HG03469 (cell line): ENCODE results near the gene HIVEP1.
"Not testable (repeated sequence)": the region's sequence is repeated elsewhere in the genome, so short reads cannot be mapped to it uniquely, and the experiment has no call there.

ENCODE experiments used
- ATAC-seq: cut with Tn5 transposase; IDR thresholded peaks from one replicate; pipeline ENCODE4 v1.9.1; 2021; ENCODE audit warnings: mild to moderate bottlenecking, moderate library complexity, moderate number of reproducible peaks; ENCODE audit not compliant: unreplicated experiment

The HIVEP1 gene

GRCh38 chr6:12081771-12082170 lies 69.7 kb downstream of the HIVEP1 start:
- ATAC-seq, result no peak

- ATAC-seq, result no peak
Measured at GRCh38 chr6:12082368-12082767, 70.3 kb downstream of the HIVEP1 start.

DNA sequence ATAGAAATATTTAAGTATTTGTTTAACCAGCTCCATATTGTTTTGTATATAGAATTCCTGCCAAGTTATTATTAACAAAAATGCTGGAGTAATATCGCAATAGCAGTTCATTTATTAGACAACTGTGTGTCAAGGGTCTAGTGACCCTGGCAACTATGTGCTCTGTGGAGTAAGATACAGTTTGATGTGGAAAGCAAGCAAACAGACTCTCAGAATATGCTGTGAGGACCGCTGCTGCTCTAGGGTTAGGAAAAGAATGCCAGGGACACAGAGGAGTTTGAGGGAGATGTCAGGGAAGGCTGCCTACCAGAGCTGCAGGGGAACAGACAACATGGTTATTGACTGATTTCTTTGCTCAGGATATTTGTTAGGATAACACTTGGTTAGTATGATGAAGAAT lies 71.2 kb downstream of the HIVEP1 start:
- ATAC-seq, result no peak

DNA sequence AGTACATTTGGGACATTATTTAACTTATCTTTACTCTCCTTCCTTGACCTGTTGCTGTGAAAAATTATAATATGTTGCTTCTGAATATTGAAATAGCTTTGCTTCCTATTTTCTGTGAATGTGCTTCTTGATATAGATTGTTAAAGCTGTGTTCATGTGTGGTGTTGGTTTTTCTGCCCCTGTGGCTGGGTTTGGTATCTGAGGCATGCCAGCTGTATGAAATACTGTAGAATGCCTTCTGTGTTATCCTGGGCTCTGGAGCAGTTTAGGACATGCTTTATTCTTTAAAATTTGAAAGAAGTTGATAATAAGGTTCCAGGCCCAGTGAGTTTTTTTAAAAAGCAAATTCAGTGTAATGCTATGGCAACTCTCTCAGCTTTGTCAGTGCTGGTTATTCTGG lies 71.7 kb downstream of the HIVEP1 start:
- no peak for ATAC-seq

GRCh38 chr6:12084681-12085080 lies 72.6 kb downstream of the HIVEP1 start:
- ATAC-seq, result no peak

DNA sequence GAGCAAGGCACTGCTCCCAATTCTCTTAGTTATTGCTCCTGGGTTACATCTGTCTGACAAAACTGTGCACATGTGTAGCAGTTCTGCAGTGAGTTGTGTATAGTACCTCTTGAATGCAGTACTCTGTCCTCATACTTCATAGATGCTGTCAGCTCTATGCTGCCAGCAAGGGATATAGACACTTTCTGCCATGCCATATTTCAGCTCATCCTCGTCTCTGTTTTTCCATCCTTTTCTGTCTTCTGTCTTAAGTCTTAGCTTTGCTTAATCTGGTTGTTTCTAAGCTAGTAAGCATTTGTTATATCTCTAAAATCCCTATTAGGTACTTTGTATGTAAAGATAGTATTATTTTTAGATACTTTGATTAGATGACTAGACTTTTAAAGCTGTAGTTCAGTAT lies 76.4 kb downstream of the HIVEP1 start:
- ATAC-seq, result no peak

DNA sequence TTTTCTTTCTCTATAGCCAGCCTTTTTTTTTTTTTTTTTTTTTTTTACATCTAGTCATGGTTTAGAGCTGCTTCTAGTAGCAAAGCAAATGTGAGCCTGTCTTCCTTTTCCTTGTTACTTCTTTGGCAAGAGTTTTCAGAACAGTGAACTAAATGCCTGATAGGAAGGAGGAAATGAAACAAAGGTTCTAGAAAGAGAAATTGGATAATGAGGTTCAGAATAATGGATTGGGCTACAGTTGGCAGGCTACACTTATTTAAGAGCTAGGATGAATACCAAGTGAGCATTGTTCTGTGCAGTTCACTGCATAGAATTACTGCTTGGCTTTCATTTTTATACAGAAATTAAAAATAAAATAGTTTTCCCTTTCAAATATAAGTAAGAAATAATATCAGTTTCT lies 78.6 kb downstream of the HIVEP1 start:
- ATAC-seq, result no peak

DNA sequence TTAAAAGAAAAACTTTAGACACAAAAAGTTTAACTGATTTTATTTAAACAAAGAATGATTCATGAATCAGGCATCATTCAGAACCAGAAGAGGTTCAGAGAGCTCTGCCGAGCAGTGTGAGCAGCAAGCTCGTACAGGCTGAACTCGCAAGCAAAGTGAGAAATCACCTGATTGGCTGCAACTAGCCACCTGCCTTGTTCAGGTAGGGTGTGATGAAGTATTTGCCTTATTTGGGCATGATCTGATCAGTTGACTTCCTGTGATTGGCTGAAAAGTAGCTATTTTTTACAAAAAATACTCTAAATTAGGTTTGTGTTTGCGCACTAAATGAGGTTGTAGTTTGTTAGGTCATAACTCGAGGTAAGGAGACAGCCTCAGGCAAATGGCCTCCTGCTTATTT lies 80.7 kb downstream of the HIVEP1 start:
- ATAC-seq, result no peak

DNA sequence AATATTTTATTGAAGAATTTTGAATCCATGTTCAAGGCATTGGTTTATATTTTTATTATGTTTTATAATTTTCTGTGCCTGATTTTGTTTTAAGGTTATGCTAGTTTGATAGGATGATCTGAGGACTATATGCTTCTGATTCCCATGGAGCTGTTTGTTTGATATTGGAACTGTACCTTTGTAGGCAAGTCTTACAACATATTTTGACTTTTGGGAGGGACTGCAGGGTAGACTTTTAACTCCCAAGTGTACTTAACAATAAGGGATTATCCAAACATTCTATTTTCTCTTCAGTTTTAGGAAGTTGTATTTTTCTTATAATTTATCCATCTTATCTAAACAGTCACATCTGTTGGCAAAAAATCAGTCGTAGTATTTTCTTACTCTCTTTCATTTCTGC lies 82.6 kb downstream of the HIVEP1 start:
- no peak for ATAC-seq

- no peak for ATAC-seq
Measured at GRCh38 chr6:12096342-12096741, 84.2 kb downstream of the HIVEP1 start.

- no peak for ATAC-seq
Measured at GRCh38 chr6:12097791-12098190, 85.7 kb downstream of the HIVEP1 start.

DNA sequence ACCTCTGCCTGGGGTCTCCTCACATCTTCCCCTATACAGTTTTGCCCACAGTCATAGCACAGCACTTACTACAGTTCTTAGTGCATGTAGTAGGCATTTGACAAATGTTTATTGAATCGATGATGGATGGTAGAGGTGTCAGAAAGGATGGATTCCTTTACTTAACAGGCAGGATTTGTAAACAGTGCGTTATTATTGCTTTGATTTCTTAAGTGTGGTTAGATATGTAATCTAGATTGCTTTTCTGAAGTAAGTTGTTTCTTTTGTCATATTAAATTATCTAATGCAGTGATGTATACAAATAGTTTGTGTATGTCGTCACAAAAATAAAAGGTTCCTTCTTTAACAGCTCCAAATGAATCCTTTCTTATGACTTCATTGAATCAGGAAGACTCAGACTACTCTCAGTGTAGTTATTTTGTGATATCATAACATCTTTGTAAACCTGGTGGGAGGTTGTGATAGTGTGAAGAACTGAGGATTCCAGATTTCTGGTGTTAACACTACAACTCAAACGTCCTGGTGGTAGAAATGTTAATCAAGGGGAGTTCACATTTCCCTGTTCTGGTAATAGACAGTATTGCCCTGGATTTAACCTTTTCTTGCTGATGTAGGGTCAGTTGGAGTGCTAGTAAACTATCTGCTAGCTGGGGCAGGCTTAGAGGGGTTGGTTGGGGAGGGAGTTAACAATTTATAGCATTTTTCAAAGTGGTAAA lies 87.7 kb downstream of the HIVEP1 start:
- no peak for ATAC-seq

GRCh38 chr6:12101048-12101447 lies 88.9 kb downstream of the HIVEP1 start:
- no peak for ATAC-seq

- ATAC-seq, result no peak
Measured at GRCh38 chr6:12101653-12102312, 89.7 kb downstream of the HIVEP1 start.

- no peak for ATAC-seq
Measured at GRCh38 chr6:12102350-12102749, 90.2 kb downstream of the HIVEP1 start.

DNA sequence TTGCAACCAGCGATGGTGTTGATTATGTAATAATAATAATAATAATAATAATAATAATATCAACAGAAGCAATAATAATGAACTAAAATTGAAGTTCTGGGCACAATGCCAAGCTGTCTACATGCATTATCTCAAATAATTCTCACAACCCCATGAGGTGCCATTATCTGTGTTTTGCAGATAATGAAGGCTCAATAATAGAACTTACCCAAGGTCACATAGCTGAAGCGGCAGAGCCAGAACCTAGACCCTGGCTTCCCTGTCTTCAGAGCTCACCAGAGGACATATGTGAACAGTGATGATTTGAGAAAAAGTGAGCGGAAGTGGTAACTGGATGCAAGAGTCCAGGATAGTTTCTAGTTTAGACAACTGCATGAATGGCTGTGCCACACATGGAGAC lies 91.0 kb downstream of the HIVEP1 start:
- ATAC-seq, result no peak

DNA sequence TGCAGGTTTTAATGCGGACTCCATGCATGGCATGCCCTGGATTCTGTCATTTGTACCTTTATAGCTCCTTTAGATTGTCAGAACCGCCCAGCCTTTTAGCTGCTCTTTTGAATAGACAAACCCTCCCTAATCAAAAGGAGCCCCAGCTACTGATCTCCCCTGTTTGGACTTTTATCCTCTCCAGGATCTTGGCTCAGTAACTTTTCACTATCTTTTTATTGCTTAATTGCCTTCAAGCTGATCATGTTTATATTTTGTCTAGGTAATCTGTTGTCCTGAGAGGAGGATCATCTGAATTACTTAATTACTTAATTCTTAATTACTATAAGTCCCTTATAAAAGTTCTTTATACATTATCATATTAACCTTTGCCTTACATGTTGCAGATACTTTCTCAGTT lies 93.2 kb downstream of the HIVEP1 start:
- no peak for ATAC-seq

GRCh38 chr6:12108376-12108775 lies 96.3 kb downstream of the HIVEP1 start:
- ATAC-seq, result not testable (repeated sequence)

GRCh38 chr6:12110523-12111362 lies 98.6 kb downstream of the HIVEP1 start:
- ATAC-seq, result no peak

DNA sequence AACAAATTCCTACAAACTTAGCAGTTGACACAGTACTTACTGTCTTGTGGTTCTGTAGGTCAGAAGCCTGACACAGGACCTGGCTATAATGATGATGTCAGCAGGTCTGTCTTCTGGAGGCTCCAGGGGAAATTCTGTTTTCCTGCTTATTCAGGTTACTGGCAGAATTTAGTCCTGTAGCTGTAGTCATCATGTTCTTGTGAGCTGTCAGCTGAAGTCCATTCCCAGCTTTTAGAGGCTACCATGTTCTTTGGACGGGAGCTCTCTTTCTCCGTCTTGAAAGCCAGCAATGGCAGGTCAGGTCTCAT lies 99.2 kb downstream of the HIVEP1 start:
- ATAC-seq, result no peak

- ATAC-seq, result no peak
Measured at GRCh38 chr6:12112540-12113189, 100.6 kb downstream of the HIVEP1 start.

DNA sequence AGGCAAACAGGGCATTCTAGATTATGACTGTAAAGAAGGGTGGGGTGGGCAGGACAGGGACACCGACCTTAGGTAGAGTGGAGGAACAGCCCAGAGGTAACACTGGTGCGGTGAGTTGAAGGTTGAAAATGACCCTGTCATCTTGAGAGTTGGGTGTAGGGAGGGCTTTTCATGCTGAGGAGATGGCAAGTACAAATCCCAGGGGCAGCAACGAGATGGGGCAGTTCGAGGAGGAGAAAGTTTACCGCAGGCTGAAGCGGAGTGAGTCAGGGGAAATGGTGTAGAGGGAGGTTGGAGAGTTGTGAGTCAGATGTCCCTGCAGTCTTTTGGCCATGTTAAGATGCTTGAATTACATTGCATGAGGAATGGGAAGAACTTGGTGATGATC lies 101.1 kb downstream of the HIVEP1 start:
- ATAC-seq, result no peak
